HEK293 (cell line): Measurements from ENCODE around the gene RSKR.

Experiments used
- PATZ1 ChIP-seq: fragments of 450-650 bp; formaldehyde crosslinking; IDR thresholded peaks from 2 replicates; pipeline ENCODE4 v1.5.1; 2016; ENCODE audit warnings: missing biosample characterization, missing genetic modification characterization
- REPIN1 ChIP-seq: fragments of 450-650 bp; formaldehyde crosslinking; IDR thresholded peaks from 2 replicates; pipeline ENCODE4 v1.5.1; 2017; ENCODE audit warnings: missing biosample characterization, missing genetic modification characterization, low read depth
- ZBTB21 ChIP-seq: fragments of 450-650 bp; formaldehyde crosslinking; IDR thresholded peaks from 2 replicates; pipeline ENCODE4 v1.5.1; 2017; ENCODE audit warnings: missing biosample characterization, missing genetic modification characterization
- ZNF202 ChIP-seq: fragments of 450-650 bp; formaldehyde crosslinking; IDR thresholded peaks from 2 replicates; pipeline ENCODE4 v1.5.1; 2016; ENCODE audit warnings: missing biosample characterization, missing genetic modification characterization, borderline replicate concordance
- ZNF23 ChIP-seq: fragments of 450-650 bp; formaldehyde crosslinking; IDR thresholded peaks from 2 replicates; pipeline ENCODE4 v1.5.1; 2016; ENCODE audit warnings: missing biosample characterization, missing genetic modification characterization, borderline replicate concordance
- TF ChIP-seq, protein P1 (sequence below): fragments of 450-650 bp; formaldehyde crosslinking; IDR thresholded peaks from 2 replicates; pipeline ENCODE4 v1.5.1; 2016; ENCODE audit warnings: missing biosample characterization, missing genetic modification characterization

GRCh38 chr17:28597606-28598383, 16.2 kb downstream of the RSKR start:
- TF ChIP-seq, protein P1, sequence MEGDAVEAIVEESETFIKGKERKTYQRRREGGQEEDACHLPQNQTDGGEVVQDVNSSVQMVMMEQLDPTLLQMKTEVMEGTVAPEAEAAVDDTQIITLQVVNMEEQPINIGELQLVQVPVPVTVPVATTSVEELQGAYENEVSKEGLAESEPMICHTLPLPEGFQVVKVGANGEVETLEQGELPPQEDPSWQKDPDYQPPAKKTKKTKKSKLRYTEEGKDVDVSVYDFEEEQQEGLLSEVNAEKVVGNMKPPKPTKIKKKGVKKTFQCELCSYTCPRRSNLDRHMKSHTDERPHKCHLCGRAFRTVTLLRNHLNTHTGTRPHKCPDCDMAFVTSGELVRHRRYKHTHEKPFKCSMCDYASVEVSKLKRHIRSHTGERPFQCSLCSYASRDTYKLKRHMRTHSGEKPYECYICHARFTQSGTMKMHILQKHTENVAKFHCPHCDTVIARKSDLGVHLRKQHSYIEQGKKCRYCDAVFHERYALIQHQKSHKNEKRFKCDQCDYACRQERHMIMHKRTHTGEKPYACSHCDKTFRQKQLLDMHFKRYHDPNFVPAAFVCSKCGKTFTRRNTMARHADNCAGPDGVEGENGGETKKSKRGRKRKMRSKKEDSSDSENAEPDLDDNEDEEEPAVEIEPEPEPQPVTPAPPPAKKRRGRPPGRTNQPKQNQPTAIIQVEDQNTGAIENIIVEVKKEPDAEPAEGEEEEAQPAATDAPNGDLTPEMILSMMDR (tag by site-specific recombination), result no peak
- no peak for TF ChIP-seq REPIN1 (tag by site-specific recombination)
- TF ChIP-seq PATZ1 (tag by site-specific recombination), result no peak
- TF ChIP-seq ZNF23 (tag by site-specific recombination), result no peak
- TF ChIP-seq ZBTB21 (tag by site-specific recombination), result no peak
- no peak for TF ChIP-seq ZNF202 (tag by site-specific recombination)
